Calu3 (cell line): ENCODE measurements around the gene TMEM178B. TPM values are rescaled to one million over a fixed set of nuclear protein-coding genes. Genes with fewer than 3 reads are reported as not detected.
"Not testable (repeated sequence)": the region's sequence is repeated elsewhere in the genome, so short reads cannot be mapped to it uniquely, and the experiment has no call there.

ENCODE experiments used
- BruUV-seq: library from RNA; stranded (reverse); fragments of 400-500 nt; replicated peaks from 2 replicates; lab custom pipeline; 2021; lab: Mats Ljungman, UMichigan
- CTCF ChIA-PET: fragments of 300-600 bp; sonication (Branson Sonifier 250); formaldehyde crosslinking; loops from one replicate; lab custom pipeline; 2022; ENCODE audit warnings: antibody characterized with exemption; lab: Charles Lee
- DNase-seq: peaks from one replicate; pipeline ENCODE4 v3.0.0; 2022
- H3K27ac Mint-ChIP-seq: one replicate; pipeline ENCODE4 v1.8.0; 2022; ENCODE audit warnings: mixed read lengths; ENCODE audit not compliant: unreplicated experiment
- H3K27me3 Mint-ChIP-seq: one replicate; pipeline ENCODE4 v1.8.0; 2022; ENCODE audit warnings: mixed read lengths; ENCODE audit not compliant: unreplicated experiment
- H3K36me3 Mint-ChIP-seq: one replicate; pipeline ENCODE4 v1.8.0; 2022; ENCODE audit warnings: mild to moderate bottlenecking, moderate library complexity, mixed read lengths; ENCODE audit not compliant: insufficient read depth, unreplicated experiment
- H3K4me1 Mint-ChIP-seq: one replicate; pipeline ENCODE4 v1.8.0; 2022; ENCODE audit warnings: mild to moderate bottlenecking, low read depth, mixed read lengths; ENCODE audit not compliant: unreplicated experiment
- H3K4me3 Mint-ChIP-seq: one replicate; pipeline ENCODE4 v1.8.0; 2022; ENCODE audit warnings: mild to moderate bottlenecking, low read depth, moderate library complexity, mixed read lengths; ENCODE audit not compliant: unreplicated experiment
- H3K9me3 Mint-ChIP-seq: one replicate; pipeline ENCODE4 v1.8.0; 2022; ENCODE audit warnings: low read depth, mixed read lengths; ENCODE audit not compliant: unreplicated experiment
- CTCF ChIP-seq: fragments of 200-600 bp; IDR thresholded peaks from one replicate; pipeline ENCODE4 v1.8.0; 2022; ENCODE audit warnings: antibody characterized with exemption; ENCODE audit not compliant: unreplicated experiment
- intact Hi-C: fragments of 100-400 bp; cut with micrococcal nuclease; formaldehyde crosslinking; loops from one replicate; pipeline ENCODE4 v1.10.0; 2022; ENCODE audit not compliant: unreplicated experiment
- total RNA-seq: library from RNA; stranded (reverse); gene quantifications from 2 replicates; pipeline ENCODE4 v1.2.3, GENCODE V29; 2022

Gene TMEM178B
- total RNA-seq, 1 experiment from 2014 or later: 1.5 TPM

GRCh38 chr7:141177120-141177519 lies 103.3 kb downstream of the TMEM178B start:
- DNase-seq, BruUV-seq, H3K27ac Mint-ChIP-seq, intact Hi-C loops, H3K36me3 Mint-ChIP-seq, H3K4me1 Mint-ChIP-seq, CTCF ChIA-PET, H3K27me3 Mint-ChIP-seq, H3K4me3 Mint-ChIP-seq, H3K9me3 Mint-ChIP-seq: not testable (repeated sequence)

GRCh38 chr7:141178486-141179135 lies 104.7 kb downstream of the TMEM178B start:
- H3K4me1 Mint-ChIP-seq: no peaks in the 10 kb centered on the region
- TF ChIP-seq CTCF: no peak
- H3K27ac Mint-ChIP-seq: no peak overlapping the region
- CTCF ChIA-PET: no interaction called here
- intact Hi-C loops: no loop called here
- BruUV-seq: no TSS peak
- DNase-seq: no peak
- H3K27me3 Mint-ChIP-seq: no peaks in the 10 kb centered on the region
- H3K36me3 Mint-ChIP-seq: no peaks in the 10 kb centered on the region
- H3K4me3 Mint-ChIP-seq: no peak overlapping the region
- H3K9me3 Mint-ChIP-seq: peaks cover 6% of the 10 kb centered on the region

- H3K27ac Mint-ChIP-seq: no peak overlapping the region
- H3K4me1 Mint-ChIP-seq: no peaks in the 10 kb centered on the region
- intact Hi-C loops: no loop called here
- TF ChIP-seq CTCF: no peak
- H3K27me3 Mint-ChIP-seq: no peaks in the 10 kb centered on the region
- no peak for DNase-seq
- H3K4me3 Mint-ChIP-seq: no peak overlapping the region
- peaks cover 5% of the 10 kb centered on the region for H3K9me3 Mint-ChIP-seq
- H3K36me3 Mint-ChIP-seq: no peaks in the 10 kb centered on the region
- CTCF ChIA-PET: no interaction called here
- BruUV-seq: no TSS peak
These were observed 107.9 kb downstream of the TMEM178B start for GRCh38 chr7:141181812-141182211.

- Mint-ChIP-seq H3K36me3 (no peaks in the 10 kb centered on the region), H3K9me3 (peaks cover 3% of the 10 kb centered on the region), H3K27ac (no peak overlapping the region), H3K4me1 (no peaks in the 10 kb centered on the region), H3K4me3 (no peak overlapping the region), H3K27me3 (no peaks in the 10 kb centered on the region)
- no peak for TF ChIP-seq CTCF
- DNase-seq: no peak
- CTCF ChIA-PET: no interaction called here
- no TSS peak for BruUV-seq
- intact Hi-C loops: no loop called here
These were observed 110.8 kb downstream of the TMEM178B start for GRCh38 chr7:141184532-141185190.
